Spleen (tissue), 11 donors: Measurements from ENCODE around the gene RYK. TPM values are rescaled to one million over a fixed set of nuclear protein-coding genes. Genes with fewer than 3 reads are reported as not detected.
"Not testable (repeated sequence)": the region's sequence is repeated elsewhere in the genome, so short reads cannot be mapped to it uniquely, and the experiment has no call there.

ENCODE experiments used
- DNase-seq: peaks from one replicate; pipeline ENCODE4 v3.0.0-alpha.2; 2020
- H3K27ac ChIP-seq, 8 donors: fragments of 200-600 bp; sonication (generic) in 7 of 8; 1 replicate in 4 of 8; 2 replicates in 4 of 8; pipeline versions ENCODE4 v1.5.0 to v1.8.0; 2016 to 2021; ENCODE audit warnings: inconsistent platforms in 4 of 8, mild to moderate bottlenecking in 4 of 8, moderate library complexity in 1 of 8
- H3K27me3 ChIP-seq, 7 donors: fragments of 200-600 bp; sonication (generic) in 6 of 7; replicated peaks in 1 of 7; 1 replicate in 4 of 7; 2 replicates in 3 of 7; pipeline versions ENCODE4 v1.5.0 to v1.8.0; 2016 to 2021; ENCODE audit warnings: inconsistent platforms in 3 of 7, mild to moderate bottlenecking in 1 of 7
- H3K36me3 ChIP-seq, 6 donors: fragments of 200-600 bp; sonication (generic) in 5 of 6; 1 replicate in 4 of 6; 2 replicates in 2 of 6; pipeline versions ENCODE4 v1.5.0 to v1.8.0; 2016 to 2021; ENCODE audit warnings: inconsistent platforms in 2 of 6
- H3K4me1 ChIP-seq, 6 donors: fragments of 200-600 bp; sonication (generic) in 5 of 6; 1 replicate in 3 of 6; 2 replicates in 3 of 6; pipeline versions ENCODE4 v1.5.0 to v1.8.0; 2016 to 2021; ENCODE audit warnings: inconsistent platforms in 3 of 6
- H3K4me3 ChIP-seq, 8 donors: fragments of 200-600 bp; sonication (generic) in 7 of 8; 1 replicate in 4 of 8; 2 replicates in 4 of 8; pipeline versions ENCODE4 v1.5.0 to v1.8.0; 2016 to 2021; ENCODE audit warnings: inconsistent platforms in 4 of 8, mild to moderate bottlenecking in 4 of 8, moderate library complexity in 2 of 8
- H3K9me3 ChIP-seq, 8 donors: fragments of 200-600 bp; sonication (generic) in 7 of 8; 1 replicate in 4 of 8; 2 replicates in 4 of 8; pipeline versions ENCODE4 v1.5.0 to v1.8.0; 2016 to 2021; ENCODE audit warnings: inconsistent platforms in 4 of 8
- CTCF ChIP-seq, 11 experiments: fragments of 200-600 bp in 7 of 11; fragments of 450-650 bp in 4 of 11; sonication (generic) in 4 of 11; IDR thresholded peaks in 8 of 11; conservative IDR thresholded peaks in 3 of 11; 1 replicate in 7 of 11; 2 replicates in 4 of 11; pipeline versions ENCODE4 v1.4.0 to v1.8.0; 2016 to 2021; ENCODE audit warnings: antibody characterized with exemption in 11 of 11, inconsistent platforms in 4 of 11, mild to moderate bottlenecking in 1 of 11
- POLR2A ChIP-seq, 3 donors: fragments of 450-650 bp; IDR thresholded peaks; one replicate each; pipeline ENCODE4 v1.5.1; 2017; ENCODE audit warnings: antibody characterized with exemption in 3 of 3, mild to moderate bottlenecking in 1 of 3
- POLR2AphosphoS5 ChIP-seq, 3 donors: sonication (generic); formaldehyde crosslinking; IDR thresholded peaks; one replicate each; pipeline ENCODE4 v1.5.1; 2017; ENCODE audit warnings: antibody characterized with exemption in 3 of 3
- WGBS, 5 donors: extraction: QIAGEN DNeasy Blood & Tissue Kit in 3 of 5; methylation state at CpG; one replicate each; pipeline versions ENCODE4 v1.1.5 to v1.1.7; 2013 to 2018; 5-methylcytosine and 5-hydroxymethylcytosine counted together
- intact Hi-C: fragments of 100-400 bp; cut with DNase I; formaldehyde crosslinking; loops from one replicate; pipeline ENCODE4 v1.15.0; 2023; ENCODE audit warnings: low total_unique reads
- polyA plus RNA-seq, 3 donors: library from polyadenylated mRNA; stranded (reverse); fragments of 200-250 nt; gene quantifications; one replicate each; pipeline ENCODE4 v1.2.1, GENCODE V29; 2013
- total RNA-seq, 7 donors: library from RNA; depleted of rRNA in 3 of 7; stranded (reverse); fragments of >200 nt in 3 of 7; fragmentation: NEBNext Ultra II Directional in 4 of 7; extraction: Animal tissue kit (Norgen Biotek cat#: 25700) in 4 of 7; gene quantifications; one replicate each; pipeline versions ENCODE4 v1.1.0 to v1.2.1, GENCODE V29; 2016 to 2021
- donor health status: healthy with polysubstance abuse.
- donor health status: DM: no; HTN: no; CAD: no; lungs with moderate emphysema.
- donor health status: DM: no; HTN: no; CAD: no.
- donor health status: Bipolar disorder and iron deficiency.
- donor health status: healthy.
- donor health status: DM: no; HTN: no; CAD: no.
- donor health status: DM: yes; HTN: yes; CAD: no.

The RYK gene
- total and polyA plus RNA-seq, 10 donors, result 18.9 to 108 (median 50.9) TPM

- DNase-seq, result no peak
- TF ChIP-seq CTCF (IDR thresholded peaks at IDR 0.05 in 8 of 11, conservative IDR thresholded peaks at IDR 0.05 in 3 of 11), result no peak
- no peak for TF ChIP-seq POLR2AphosphoS5 (IDR thresholded peaks at IDR 0.05)
- TF ChIP-seq POLR2A (IDR thresholded peaks at IDR 0.05), result no peak
- H3K4me3 ChIP-seq, result no peak overlapping the region
- H3K9me3 ChIP-seq, result no peaks in the 10 kb centered on the region
- no peaks in the 10 kb centered on the region for H3K4me1 ChIP-seq
- intact Hi-C loops, result no loop called here
- peaks cover 0 to 9% (median 0%) of the 10 kb centered on the region in 7 donors for H3K27me3 ChIP-seq
- H3K36me3 ChIP-seq, result no peaks in the 10 kb centered on the region
- 75 to 95% (median 85%) methylated on average over 2 of the region's 2 CpGs for WGBS, 5 donors
- H3K27ac ChIP-seq, result no peak overlapping the region
These were observed 31.4 kb upstream of the RYK start for GRCh38 chr3:134281912-134282658.

GRCh38 chr3:134279466-134279865, 28.8 kb upstream of the RYK start:
- H3K4me3 ChIP-seq, result no peak overlapping the region
- H3K27ac ChIP-seq, result peak overlapping the region in 2 of 8 donors; percentile 24 to 34
- no peaks in the 10 kb centered on the region for H3K36me3 ChIP-seq
- no peaks in the 10 kb centered on the region for H3K4me1 ChIP-seq
- H3K27me3 ChIP-seq, result peaks cover 0 to 5% (median 0%) of the 10 kb centered on the region in 7 donors
- DNase-seq, result no peak
- TF ChIP-seq POLR2A (IDR thresholded peaks at IDR 0.05) (no peak), POLR2AphosphoS5 (IDR thresholded peaks at IDR 0.05) (no peak)
- no peaks in the 10 kb centered on the region for H3K9me3 ChIP-seq
- 76 to 86% (median 79%) methylated on average over 2 of the region's 2 CpGs for WGBS, 5 donors
- intact Hi-C loops, result no loop called here

GRCh38 chr3:134277066-134277660, 26.5 kb upstream of the RYK start:
- TF ChIP-seq POLR2A (IDR thresholded peaks at IDR 0.05) (no peak), POLR2AphosphoS5 (IDR thresholded peaks at IDR 0.05) (no peak), CTCF (IDR thresholded peaks at IDR 0.05 in 8 of 11, conservative IDR thresholded peaks at IDR 0.05 in 3 of 11) (no peak)
- Histone ChIP-seq H3K4me3 (no peak overlapping the region), H3K36me3 (no peaks in the 10 kb centered on the region), H3K4me1 (no peaks in the 10 kb centered on the region), H3K27me3 (peaks cover 0 to 14% (median 0%) of the 10 kb centered on the region in 7 donors), H3K9me3 (no peaks in the 10 kb centered on the region), H3K27ac (peak overlapping the region in 2 of 8 donors; percentile 9 to 43)
- WGBS, 5 donors, result 64 to 73% (median 68%) methylated on average over 3 of the region's 3 CpGs
- intact Hi-C loops, result no loop called here
- DNase-seq, result no peak

- Histone ChIP-seq H3K9me3 (no peaks in the 10 kb centered on the region), H3K36me3 (no peaks in the 10 kb centered on the region), H3K4me1 (no peaks in the 10 kb centered on the region), H3K27ac (peak overlapping the region in 3 of 8 donors; percentile 9 to 43 (median 18)), H3K27me3 (peaks cover 0 to 14% (median 0%) of the 10 kb centered on the region in 7 donors), H3K4me3 (no peak overlapping the region)
- intact Hi-C loops, result no loop called here
- no peak for DNase-seq
- 41 to 76% (median 57%) methylated on average over 3 of the region's 3 CpGs for WGBS, 5 donors
- TF ChIP-seq POLR2AphosphoS5 (IDR thresholded peaks at IDR 0.05) (no peak), POLR2A (IDR thresholded peaks at IDR 0.05) (no peak), CTCF (IDR thresholded peaks at IDR 0.05 in 8 of 11, conservative IDR thresholded peaks at IDR 0.05 in 3 of 11) (no peak)
These were observed 25.4 kb upstream of the RYK start for GRCh38 chr3:134276086-134276485.

GRCh38 chr3:134275110-134275509, 24.5 kb upstream of the RYK start:
- H3K9me3 ChIP-seq, H3K27ac ChIP-seq, DNase-seq, intact Hi-C loops, H3K36me3 ChIP-seq, H3K4me1 ChIP-seq, H3K4me3 ChIP-seq: not testable (repeated sequence)
- H3K27me3 ChIP-seq, result peaks cover 0 to 14% (median 0%) of the 10 kb centered on the region in 7 donors
